SW 1271 (cell line): ENCODE data around the gene ATF3.

ENCODE experiments used
- DNase-seq, 2 experiments: peaks; one replicate each; lab custom pipeline; 2025; lab: John Stamatoyannopoulos, UW

The ATF3 gene

DNA sequence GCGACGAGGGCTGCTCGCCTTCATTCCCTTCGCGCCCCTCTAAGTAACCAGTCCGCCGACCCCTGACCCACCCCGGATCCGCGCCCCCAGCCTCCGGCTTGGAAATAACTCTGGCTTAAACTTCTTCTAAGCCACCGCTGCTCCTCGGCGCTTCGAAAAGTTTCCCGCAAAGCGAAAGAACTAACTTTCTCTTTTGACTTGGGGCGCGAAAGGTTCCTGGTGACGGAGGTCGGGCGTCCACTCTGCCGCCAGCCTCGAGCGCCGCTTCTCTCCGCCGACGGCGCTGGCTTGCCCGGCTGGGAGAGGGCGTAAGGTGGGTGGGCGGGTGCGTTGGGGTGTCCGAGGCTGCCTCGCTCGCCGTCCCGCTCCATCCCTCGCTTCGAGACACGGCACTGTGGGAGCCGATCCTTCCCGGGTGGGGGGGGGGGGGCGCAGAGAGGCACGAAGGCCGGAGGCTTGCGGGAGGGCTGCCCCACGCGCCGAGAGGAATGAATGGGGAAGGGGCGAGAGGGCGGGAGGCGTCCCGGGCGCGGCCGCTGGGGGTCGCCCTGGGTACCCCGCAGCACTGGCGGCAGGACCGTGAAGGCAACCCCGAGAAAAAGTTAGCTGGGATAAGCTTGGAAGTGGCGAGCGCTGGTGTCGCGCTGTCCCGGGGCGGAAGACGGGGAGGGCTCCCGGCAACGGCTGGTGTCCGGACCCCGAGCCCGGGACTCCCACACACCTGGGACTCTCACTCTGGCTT is 569 bp downstream of the ATF3 start:
- DNase-seq = no peak

DNA sequence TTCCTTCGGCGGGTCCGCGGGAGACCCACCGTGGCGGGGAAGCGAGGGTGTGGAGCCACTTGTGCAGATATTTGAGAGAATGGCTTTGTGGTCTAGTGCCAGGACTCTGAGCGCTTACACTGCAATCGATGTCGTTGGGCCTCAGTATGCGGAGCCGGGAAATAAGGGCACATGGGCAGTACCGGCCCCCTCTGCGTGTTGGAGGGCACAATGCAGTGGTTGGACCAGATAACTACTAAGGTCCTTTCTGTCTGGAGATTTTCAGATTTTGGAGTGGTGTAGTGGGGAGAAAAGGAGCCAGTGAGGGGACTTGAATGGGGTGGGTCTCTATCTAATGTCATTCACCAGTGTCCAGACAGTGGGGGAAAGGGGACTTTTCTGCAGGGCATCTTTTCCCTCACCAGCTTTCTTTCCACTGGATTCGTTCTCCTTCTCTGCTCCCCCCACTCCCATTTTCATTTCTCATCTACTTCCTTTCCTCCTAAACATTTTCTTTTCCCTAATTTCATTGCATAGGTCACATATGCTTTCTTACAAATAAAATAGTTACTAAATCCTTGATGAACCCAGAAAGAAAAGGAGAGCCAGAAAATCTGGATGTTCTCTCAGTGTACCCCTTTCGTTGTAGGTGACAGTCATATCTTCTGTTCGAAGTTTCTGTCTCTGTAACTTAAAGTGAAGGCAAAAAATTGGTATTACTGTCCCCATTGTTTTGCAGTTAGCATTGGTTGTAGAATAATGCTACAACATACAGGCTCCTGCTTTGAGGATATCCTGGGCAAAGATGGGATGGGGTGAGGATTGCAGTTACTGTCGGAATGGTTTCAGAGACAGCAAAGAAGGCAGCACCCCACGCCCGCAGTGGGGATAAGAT is 1.4 kb downstream of the ATF3 start:
- no peak for DNase-seq

DNA sequence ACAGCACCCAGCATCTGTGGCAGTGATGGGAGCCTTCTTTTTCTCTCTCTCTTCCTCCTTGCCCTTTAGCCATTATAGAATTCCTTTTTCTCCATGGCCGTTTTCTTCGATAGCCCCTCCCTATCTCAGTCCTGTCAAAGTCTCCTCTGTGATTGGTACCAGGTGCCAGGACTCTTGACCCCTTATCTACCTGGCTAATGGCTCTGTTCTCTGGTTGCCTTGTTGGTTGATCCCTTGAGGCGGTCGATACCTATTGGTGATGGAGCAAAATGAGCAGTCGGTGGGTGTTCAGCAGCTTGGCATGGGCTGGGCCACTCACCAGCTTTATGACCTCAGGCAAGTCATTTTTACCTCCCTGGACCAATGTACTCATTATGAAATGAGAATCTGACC is 2.0 kb downstream of the ATF3 start:
- no peak for DNase-seq

DNA sequence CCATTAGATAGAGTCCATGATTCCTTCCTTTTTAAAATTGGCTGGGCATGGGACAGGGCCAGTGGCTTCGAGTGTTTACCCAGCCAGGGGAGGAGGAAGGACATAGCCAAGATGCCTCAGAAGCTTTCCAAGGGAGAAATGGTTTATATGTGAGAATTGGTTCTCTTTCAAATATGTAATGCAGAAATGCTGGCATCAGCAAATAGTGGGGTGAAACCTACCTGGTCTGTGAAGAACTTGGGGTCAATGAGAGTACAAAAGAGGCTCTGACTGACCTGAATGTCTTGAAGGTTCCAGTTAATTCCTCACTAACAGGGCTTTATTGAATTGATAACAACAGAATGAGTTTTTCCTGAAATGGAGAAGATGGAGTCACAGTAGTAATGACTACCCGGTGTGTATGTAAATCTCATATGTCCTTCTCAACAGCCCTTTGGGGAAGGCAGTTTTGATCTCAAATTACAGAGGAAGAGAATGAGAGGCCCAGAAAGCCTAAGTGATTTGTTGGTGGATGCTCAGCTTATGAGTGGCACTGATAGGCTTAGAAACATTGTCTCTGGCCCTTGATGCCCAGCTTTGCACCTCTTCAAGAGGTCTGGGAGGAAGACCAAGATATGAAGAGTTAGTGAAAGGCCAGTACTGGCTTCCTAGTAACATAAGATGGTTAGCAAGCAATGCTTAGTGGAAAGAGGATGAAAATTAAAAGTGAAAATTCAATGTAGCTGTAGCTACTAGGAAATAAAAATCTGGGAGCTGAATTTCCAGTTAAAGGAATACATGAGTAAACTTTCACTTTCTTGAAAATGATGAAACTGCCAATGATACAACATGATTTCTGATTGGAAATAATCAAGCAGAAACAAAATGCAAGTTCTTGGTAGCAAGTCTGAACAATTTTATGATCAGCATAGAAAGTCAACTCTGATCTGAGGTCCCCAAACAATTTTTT is 2.7 kb downstream of the ATF3 start:
- no peak for DNase-seq

DNA sequence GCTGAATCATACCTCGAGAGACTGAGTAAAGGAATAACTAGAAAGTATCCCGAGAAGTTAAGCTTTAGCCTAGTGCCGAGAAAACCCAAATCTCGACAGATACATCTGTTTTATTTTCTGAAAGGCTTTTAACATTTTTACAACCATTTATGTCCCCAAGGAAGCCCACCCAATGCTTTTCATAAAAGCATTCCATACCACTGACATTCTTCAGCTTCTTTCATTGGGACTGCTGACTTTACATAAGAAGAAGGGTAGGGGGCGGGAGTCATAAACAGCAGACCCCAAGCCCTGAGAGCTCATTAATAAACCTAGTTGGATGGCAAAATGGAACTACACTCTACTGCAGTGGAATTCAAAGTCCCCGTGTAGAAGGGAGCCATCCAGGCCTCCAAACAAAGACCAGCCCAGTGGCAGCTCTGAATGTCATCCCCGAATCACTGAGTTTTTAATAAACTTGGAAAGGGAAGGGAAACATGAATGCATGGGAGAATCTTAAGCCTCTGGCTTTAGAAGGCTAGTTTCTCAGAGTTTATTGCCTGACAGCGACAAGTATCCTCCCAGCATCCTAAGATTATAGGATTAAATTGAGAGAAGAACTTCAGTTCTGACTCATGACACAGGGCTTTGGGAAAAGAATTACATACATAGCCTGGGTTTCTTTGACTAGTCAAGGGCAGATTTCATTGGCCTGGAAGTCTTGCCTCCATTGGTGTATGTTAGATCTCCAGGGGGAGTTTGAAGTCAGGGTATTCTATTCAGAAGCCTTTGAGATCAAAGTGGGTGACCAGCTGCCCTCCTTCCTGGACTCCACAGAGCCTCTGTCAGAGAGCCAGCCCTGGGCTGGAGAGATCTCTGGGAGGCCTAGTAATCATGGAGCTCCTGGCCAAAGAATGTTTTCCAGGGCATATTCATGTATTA is 3.7 kb downstream of the ATF3 start:
- DNase-seq = no peak

DNA sequence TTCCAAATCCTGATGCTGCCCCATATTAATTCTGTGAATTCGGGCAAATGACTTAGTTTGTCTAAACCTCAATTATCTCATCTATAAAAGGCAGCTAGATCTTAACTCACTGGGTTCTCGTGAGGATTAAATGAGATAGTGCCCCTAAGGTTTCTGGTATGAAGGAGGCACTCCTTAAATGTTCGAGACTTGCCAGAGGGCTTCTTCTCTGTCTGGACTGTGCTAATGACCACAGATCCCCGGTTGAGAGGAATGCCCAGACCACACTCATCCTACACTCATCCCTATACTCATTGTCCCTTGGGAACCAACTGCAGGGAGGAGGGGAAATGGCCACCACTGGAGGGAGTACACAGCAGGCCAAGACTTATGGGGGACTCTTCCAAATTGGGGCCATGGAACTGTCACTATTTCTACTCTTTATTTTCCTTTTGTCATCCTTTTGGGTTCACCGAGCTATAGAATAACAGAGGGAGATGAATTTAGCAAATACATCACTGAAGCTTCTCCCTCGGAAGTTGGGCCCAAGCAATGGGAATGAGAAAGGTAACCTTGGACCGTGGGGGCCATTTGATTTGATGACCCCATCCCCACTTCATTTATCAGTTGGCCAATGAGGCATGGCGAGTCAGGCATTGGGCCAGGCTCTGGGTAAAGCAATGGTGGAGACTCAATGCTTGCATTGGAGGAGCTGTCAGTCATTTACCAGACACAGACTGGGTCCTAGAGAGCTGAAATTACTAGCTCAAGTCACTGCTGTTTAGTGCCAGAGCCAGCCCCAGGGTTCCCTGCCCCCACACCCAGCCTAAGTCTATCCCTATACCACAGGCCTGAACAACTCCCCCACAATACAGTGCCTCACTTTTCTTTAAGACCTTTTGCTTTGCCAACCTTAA is 5.1 kb downstream of the ATF3 start:
- no peak for DNase-seq

DNA sequence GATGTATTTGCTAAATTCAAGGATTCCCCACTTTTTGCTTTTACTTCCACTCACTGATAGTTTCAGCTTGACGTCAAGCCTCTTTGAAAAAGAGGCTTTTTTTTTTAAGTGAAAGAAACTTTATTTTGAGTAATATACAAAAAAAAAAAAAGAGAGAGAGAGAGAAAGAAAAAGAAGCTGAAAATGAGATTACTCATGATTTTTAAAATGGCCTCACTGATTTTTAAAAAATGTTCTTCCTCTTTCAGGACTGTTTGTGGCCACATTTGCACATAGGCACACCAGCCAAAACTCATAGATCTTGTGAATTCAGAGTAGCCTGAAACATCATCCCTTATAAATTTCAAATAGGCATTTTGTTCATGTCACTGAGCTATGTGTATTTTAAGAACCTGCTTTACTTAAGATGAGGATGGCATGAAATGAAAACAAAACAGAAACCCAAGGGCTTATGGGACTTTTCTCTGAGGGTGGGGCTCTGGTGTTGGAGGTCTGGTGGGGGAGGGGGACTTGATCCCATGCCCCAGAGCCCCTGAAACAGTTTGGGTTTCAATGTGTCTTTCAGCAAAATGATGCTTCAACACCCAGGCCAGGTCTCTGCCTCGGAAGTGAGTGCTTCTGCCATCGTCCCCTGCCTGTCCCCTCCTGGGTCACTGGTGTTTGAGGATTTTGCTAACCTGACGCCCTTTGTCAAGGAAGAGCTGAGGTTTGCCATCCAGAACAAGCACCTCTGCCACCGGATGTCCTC is 6.1 kb downstream of the ATF3 start:
- DNase-seq = no peak

DNA sequence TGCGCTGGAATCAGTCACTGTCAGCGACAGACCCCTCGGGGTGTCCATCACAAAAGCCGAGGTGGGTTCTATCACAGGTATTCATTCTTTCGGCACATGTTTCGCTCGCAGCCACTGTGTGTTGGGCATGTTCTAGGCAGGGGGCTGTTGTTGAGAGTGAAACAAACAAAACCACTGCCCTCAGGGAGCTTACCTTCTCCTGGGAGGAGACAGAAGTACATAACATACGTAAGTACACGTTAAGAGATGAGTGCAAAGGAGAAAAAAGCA is 6.6 kb downstream of the ATF3 start:
- DNase-seq = no peak

DNA sequence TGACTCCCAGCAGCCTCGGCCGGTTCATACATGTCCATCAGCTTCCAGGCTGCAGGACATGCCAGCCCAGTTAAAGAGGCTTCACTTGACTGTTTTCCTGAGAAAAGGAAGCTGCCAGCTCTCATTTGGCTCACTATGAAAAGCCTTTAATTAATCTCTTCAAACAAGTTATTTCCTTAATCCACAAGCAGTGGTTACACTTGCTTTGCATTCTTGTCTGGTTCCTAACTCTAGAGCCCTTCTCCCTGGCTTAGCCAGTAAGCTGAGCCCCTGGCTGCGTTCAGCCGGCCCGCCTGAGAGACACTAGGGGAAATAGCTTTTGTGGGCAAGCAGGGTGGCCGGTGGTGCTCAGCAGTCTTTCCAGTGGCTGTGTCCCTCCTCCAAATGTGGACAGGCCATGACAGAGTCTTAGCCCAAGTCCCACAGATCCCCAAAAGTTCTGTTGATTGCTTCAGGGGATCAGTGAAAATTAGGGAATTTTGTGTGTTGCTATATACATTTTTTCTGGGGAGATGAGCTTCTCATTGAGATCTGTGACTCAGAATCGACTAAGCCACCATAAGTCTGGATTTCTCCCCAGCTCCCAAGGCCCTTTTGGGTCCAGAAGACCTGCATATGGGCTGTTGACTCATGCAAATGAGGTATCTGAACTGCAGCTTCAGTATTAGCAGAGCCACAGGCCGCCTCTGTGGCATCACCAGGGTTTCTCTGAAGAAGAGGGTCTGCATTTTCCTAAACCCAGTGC is 10.1 kb downstream of the ATF3 start:
- DNase-seq = no peak

DNA sequence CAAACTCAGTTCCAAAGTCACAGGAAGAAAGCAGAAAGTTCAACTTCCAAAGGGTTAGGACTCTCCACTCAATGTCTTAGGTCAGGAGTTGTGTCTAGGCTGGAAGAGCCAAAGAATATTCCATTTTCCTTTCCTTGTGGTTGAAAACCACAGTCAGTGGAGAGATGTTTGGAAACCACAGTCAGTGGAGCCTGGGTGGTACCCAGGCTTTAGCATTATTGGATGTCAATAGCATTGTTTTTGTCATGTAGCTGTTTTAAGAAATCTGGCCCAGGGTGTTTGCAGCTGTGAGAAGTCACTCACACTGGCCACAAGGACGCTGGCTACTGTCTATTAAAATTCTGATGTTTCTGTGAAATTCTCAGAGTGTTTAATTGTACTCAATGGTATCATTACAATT is 11.7 kb downstream of the ATF3 start:
- no peak for DNase-seq

DNA sequence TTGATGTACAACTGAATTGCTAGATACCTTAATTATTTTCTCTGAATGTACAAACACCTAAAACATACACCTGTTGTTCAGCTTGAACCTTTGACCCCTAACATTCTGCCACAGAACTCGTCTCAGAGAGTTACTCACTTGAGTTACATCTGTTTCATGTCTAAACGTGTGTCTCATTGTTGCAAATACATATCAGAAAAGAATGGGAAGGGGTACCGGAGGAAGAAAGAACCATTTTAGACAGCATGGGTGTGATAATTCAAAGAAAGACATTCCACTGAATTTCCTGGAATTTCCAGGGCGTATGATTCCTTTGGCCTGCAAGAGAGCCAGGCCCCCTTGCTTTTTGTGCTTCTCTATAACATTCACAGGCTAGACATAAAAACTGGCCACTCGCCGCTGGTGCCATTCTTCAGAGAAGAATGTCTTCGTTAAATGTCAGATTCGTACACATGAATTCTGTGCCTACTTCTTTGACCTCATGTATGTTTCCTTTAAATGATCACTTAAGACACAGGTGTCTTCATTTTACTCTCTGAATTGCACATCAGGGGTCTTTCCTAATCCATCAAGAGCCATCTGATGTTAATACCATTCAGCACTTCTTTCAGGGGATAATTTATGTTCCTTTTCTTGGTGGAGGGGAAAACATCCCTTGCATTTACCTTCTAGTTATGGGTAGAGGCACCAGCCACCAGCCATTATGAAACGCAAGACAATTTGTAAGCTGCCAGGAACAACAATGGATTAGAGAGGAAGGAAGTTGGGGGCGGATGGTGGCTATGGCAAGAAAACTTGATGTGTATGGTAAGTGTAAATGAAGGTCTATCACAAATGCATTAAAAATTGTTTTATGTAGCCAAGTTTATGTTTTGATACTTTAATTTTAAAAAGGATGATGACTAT is 12.7 kb downstream of the ATF3 start:
- DNase-seq = no peak

DNA sequence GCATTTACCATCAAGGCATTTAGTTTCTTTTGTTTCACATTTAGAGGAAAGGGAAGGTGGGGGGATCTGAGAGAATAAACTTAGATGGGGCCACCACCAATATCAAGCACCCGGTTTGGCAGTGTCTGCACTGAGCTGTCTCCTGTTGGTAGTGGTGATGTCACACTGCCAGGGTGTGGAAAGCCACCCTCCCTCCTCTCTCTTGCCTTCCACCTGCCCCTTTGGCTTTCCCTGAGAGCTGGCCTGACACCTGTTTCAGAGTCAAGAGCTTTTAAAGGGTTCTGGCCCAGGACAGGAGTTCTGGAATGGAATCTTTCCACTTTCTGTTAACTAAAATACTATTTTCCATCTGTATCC is 13.4 kb downstream of the ATF3 start:
- DNase-seq = no peak

DNA sequence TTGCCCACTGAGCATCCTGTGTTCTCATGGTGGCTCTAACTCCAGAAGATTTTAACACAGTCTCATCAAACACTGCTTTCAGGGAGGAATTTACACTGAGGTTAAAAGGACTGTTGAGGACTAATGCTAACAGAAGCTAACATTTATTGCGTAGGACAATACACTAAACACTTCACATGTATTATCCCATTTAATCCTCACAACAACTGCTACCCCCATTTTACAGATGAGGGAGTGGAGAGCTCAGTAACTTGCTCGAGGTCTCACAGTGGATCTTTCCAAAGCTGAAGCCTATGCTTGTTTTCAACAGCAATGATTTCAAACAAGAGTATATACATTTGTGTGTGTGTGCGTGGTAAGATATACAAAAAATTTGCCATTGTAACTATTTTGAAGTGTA is 13.9 kb downstream of the ATF3 start:
- no peak for DNase-seq

DNA sequence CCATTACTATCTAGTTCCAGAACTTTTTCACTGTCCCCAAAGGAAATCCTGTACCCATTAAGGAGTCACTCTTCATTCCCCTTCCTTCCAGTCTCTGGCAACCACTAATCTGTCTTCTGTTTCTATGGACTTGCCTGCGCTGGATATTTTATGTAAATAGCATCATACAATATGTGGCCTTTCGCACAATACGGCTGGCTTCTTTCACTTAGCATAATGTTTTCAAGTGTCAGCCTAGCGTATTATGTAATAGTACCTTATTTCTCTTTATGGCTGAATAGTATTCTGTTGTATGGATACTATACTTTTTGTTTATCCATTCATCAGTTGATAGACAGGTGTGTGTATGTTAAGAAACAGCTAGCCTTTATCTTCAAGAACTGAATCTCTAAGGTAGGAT is 14.3 kb downstream of the ATF3 start:
- no peak for DNase-seq

DNA sequence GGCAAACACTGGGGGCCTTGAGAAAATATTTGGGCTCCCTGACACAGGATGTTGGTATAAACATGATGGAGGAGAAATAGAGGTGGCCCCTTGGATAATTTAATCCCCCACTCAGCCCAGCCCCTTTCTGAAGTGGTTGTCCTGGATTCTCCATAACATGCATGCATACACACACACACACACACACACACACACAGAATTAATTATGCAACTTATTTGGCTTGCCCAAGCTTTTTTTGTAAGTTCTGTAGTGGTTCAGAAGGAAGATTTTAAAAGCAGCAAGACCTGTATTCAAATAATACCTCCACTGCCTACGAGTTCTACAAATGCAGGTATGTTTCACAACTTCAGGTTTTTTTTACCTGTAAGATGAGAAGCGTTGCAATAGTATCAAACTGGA is 15.0 kb downstream of the ATF3 start:
- DNase-seq = no peak

DNA sequence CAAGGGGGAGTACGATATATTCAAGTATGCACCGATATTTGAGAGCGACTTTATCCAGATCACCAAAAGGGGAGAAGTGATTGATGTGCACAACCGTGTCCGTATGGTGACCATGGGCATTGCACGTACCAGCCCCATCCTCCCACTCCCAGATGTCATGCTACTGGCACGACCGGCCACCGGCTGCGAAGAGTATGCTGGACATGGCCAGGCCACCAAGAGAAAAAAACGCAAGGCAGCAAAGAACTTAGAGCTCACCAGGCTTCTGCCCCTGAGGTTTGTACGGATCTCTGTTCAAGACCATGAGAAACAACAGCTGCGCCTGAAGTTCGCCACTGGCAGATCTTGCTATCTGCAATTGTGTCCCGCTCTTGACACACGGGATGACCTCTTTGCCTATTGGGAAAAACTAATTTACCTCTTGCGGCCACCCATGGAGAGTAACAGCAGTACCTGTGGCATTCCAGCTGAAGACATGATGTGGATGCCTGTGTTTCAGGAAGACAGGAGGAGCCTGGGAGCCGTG is 16.5 kb downstream of the ATF3 start:
- no peak for DNase-seq

DNA sequence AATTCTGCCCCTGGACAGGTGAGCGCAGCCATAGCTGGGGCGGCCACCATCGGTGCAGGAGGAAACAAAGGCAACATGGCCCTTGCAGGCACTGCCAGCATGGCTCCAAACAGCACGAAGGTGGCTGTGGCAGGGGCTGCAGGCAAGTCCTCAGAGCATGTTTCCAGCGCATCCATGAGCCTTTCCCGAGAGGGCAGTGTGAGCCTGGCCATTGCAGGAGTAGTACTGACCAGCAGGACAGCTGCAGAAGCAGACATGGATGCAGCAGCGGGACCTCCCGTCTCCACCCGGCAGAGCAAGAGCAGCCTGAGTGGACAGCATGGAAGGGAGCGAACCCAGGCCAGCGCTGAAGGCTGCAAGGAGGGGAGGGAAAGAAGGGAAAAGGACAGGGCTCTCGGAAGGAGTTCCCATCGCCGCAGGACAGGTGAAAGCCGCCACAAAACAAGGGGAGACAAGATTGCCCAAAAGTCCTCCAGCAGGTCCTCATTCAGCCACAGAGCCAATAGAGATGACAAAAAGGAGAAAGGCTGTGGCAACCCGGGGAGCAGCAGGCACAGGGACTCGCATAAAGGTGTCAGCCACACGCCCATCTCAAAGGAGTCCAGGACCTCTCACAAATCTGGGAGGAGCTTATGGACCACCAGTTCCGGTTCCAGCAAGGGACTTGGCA is 17.4 kb downstream of the ATF3 start:
- no peak for DNase-seq
